Liver (tissue), 9 donors: ENCODE data around the gene MICU1. TPM values are rescaled to one million over a fixed set of nuclear protein-coding genes. Genes with fewer than 3 reads are reported as not detected.

ENCODE experiments used
- DNase-seq: peaks from one replicate; pipeline ENCODE4 v3.0.0-alpha.2; 2017; ENCODE audit warnings: low spot score
- H3K27ac ChIP-seq, 2 donors: one replicate each; pipeline ENCODE4 v1.7.0; 2013; ENCODE audit warnings: inconsistent platforms in 2 of 2, low read length in 2 of 2, control low read depth in 1 of 2, low read depth in 1 of 2, mild to moderate bottlenecking in 1 of 2
- H3K27me3 ChIP-seq, 4 donors: one replicate each; pipeline versions ENCODE4 v1.6.1 to v1.7.0; 2013; ENCODE audit warnings: low read length in 3 of 4, inconsistent platforms in 1 of 4, mild to moderate bottlenecking in 1 of 4, moderate library complexity in 1 of 4; ENCODE audit not compliant: control insufficient read depth in 4 of 4, insufficient read depth in 4 of 4
- H3K36me3 ChIP-seq, 4 donors: one replicate each; pipeline versions ENCODE4 v1.6.1 to v1.7.0; 2013; ENCODE audit warnings: low read length in 3 of 4, mild to moderate bottlenecking in 3 of 4, low read depth in 1 of 4, moderate library complexity in 1 of 4; ENCODE audit not compliant: control insufficient read depth in 4 of 4, insufficient read depth in 3 of 4
- H3K4me1 ChIP-seq, 4 donors: one replicate each; pipeline versions ENCODE4 v1.6.1 to v1.7.0; 2013; ENCODE audit warnings: low read length in 3 of 4, mild to moderate bottlenecking in 3 of 4, moderate library complexity in 1 of 4; ENCODE audit not compliant: control insufficient read depth in 4 of 4, insufficient read depth in 4 of 4
- H3K4me3 ChIP-seq, 3 donors: one replicate each; pipeline versions ENCODE4 v1.6.1 to v1.7.0; 2013; ENCODE audit warnings: low read length in 3 of 3, control low read depth in 1 of 3, low read depth in 1 of 3, mild to moderate bottlenecking in 1 of 3
- H3K9ac ChIP-seq, 2 donors: one replicate each; pipeline ENCODE4 v1.7.0; 2013; ENCODE audit warnings: low read length in 2 of 2, mild to moderate bottlenecking in 2 of 2, moderate library complexity in 2 of 2, control low read depth in 1 of 2, low read depth in 1 of 2
- H3K9me3 ChIP-seq, 4 donors: one replicate each; pipeline versions ENCODE4 v1.6.1 to v1.7.0; 2013; ENCODE audit warnings: low read length in 3 of 4; ENCODE audit not compliant: control insufficient read depth in 4 of 4
- ATF3 ChIP-seq: IDR thresholded peaks from 2 replicates; pipeline ENCODE4 v1.6.1; 2016; ENCODE audit warnings: antibody characterized with exemption
- CTCF ChIP-seq: fragments of 150-350 bp; IDR thresholded peaks from 2 replicates; pipeline ENCODE4 v1.5.1; 2017; ENCODE audit warnings: improper control_type of control experiment, low read depth, low read length; ENCODE audit not compliant: missing input control
- FOXA1 ChIP-seq: IDR thresholded peaks from 2 replicates; pipeline ENCODE4 v1.6.1; 2016; ENCODE audit warnings: antibody characterized with exemption
- FOXA2 ChIP-seq: IDR thresholded peaks from 2 replicates; pipeline ENCODE4 v1.6.1; 2016; ENCODE audit warnings: antibody characterized with exemption
- GABPA ChIP-seq, 2 donors: IDR thresholded peaks in 1 of 2; conservative IDR thresholded peaks in 1 of 2; 2 replicates each; pipeline ENCODE4 v1.6.1; 2016; ENCODE audit warnings: antibody characterized with exemption in 2 of 2, mild to moderate bottlenecking in 1 of 2, moderate library complexity in 1 of 2
- HNF4A ChIP-seq, 2 donors: conservative IDR thresholded peaks; 2 replicates each; pipeline ENCODE4 v1.6.1; 2016; ENCODE audit warnings: antibody characterized with exemption in 2 of 2, mild to moderate bottlenecking in 2 of 2
- HNF4G ChIP-seq: IDR thresholded peaks from 2 replicates; pipeline ENCODE4 v1.6.1; 2016; ENCODE audit warnings: antibody characterized with exemption
- JUND ChIP-seq, 2 donors: IDR thresholded peaks; 2 replicates each; pipeline ENCODE4 v1.6.1; 2016; ENCODE audit warnings: antibody characterized with exemption in 2 of 2
- MAX ChIP-seq: IDR thresholded peaks from 2 replicates; pipeline ENCODE4 v1.6.1; 2016; ENCODE audit warnings: antibody characterized with exemption
- NR2F2 ChIP-seq: IDR thresholded peaks from 2 replicates; pipeline ENCODE4 v1.6.1; 2016; ENCODE audit warnings: antibody characterized with exemption
- RAD21 ChIP-seq, 2 donors: IDR thresholded peaks; 2 replicates each; pipeline ENCODE4 v1.6.1; 2016; ENCODE audit warnings: antibody characterized with exemption in 2 of 2, mild to moderate bottlenecking in 2 of 2
- REST ChIP-seq: IDR thresholded peaks from 2 replicates; pipeline ENCODE4 v1.6.1; 2016; ENCODE audit warnings: antibody characterized with exemption, mild to moderate bottlenecking
- RXRA ChIP-seq, 2 donors: IDR thresholded peaks; 2 replicates each; pipeline ENCODE4 v1.6.1; 2017 to 2018; ENCODE audit warnings: antibody characterized with exemption in 2 of 2, mild to moderate bottlenecking in 1 of 2
- TAF1 ChIP-seq: conservative IDR thresholded peaks from 2 replicates; pipeline ENCODE4 v1.6.1; 2016; ENCODE audit warnings: antibody characterized with exemption, mild to moderate bottlenecking
- YY1 ChIP-seq: IDR thresholded peaks from 2 replicates; pipeline ENCODE4 v1.6.1; 2016; ENCODE audit warnings: antibody characterized with exemption, mild to moderate bottlenecking
- ZBTB33 ChIP-seq: IDR thresholded peaks from 2 replicates; pipeline ENCODE4 v1.6.1; 2016; ENCODE audit warnings: antibody characterized with exemption
- WGBS: extraction: QIAGEN DNeasy Blood & Tissue Kit; methylation state at CpG from one replicate; pipeline ENCODE4 v1.1.7; 2013; 5-methylcytosine and 5-hydroxymethylcytosine counted together
- polyA plus RNA-seq, 2 donors: library from polyadenylated mRNA; stranded (reverse) in 1 of 2; unstranded in 1 of 2; fragments of 200-250 nt in 1 of 2; fragments of >200 nt in 1 of 2; fragmentation: Nextera tagmentation in 1 of 2; extraction: Ambion mirVana in 1 of 2; gene quantifications; one replicate each; pipeline versions ENCODE4 v1.2.1 to v1.2.3, GENCODE V29; 2013 to 2015
- total RNA-seq, 2 donors: library from RNA; depleted of rRNA; stranded (reverse); fragments of >200 nt; gene quantifications; one replicate each; pipeline ENCODE4 v1.2.3, GENCODE V29; 2014
- donor health status: healthy.
- donor health status: healthy.
- donor health status: healthy.
- donor health status: healthy.
- donor health status: healthy.

MICU1 gene
- total and polyA plus RNA-seq, 4 donors: 26.4 to 47.4 (median 32.1) TPM

- DNase-seq: no peak
- TF ChIP-seq RAD21 (IDR thresholded peaks at IDR 0.05): peak in 1 of 2 donors; percentile 6
- TF ChIP-seq ATF3: no peak
- no peaks in the 10 kb centered on the region for H3K27me3 ChIP-seq
- H3K36me3 ChIP-seq: no peaks in the 10 kb centered on the region
- H3K9ac ChIP-seq: no peak overlapping the region
- H3K4me3 ChIP-seq: no peak overlapping the region
- no peaks in the 10 kb centered on the region for H3K9me3 ChIP-seq
- H3K27ac ChIP-seq: no peak overlapping the region
- WGBS: 96% methylated on average over 1 of the region's 1 CpG
- peaks cover 0 to 12% (median under 1%) of the 10 kb centered on the region in 4 donors for H3K4me1 ChIP-seq
Observed at GRCh38 chr10:72616716-72617115, 9.2 kb downstream of the MICU1 start.

- Histone ChIP-seq H3K9me3 (no peaks in the 10 kb centered on the region), H3K4me3 (no peak overlapping the region), H3K27ac (no peak overlapping the region), H3K36me3 (no peaks in the 10 kb centered on the region), H3K27me3 (no peaks in the 10 kb centered on the region), H3K4me1 (peaks cover 0 to 15% (median 2%) of the 10 kb centered on the region in 4 donors), H3K9ac (no peak overlapping the region)
- 97% methylated on average over 3 of the region's 3 CpGs for WGBS
- TF ChIP-seq ATF3: no peak
- TF ChIP-seq GABPA (IDR thresholded peaks at IDR 0.05 in 1 of 2, conservative IDR thresholded peaks at IDR 0.05 in 1 of 2): no peak
- no peak for TF ChIP-seq FOXA2
- TF ChIP-seq YY1: no peak
- TF ChIP-seq NR2F2: no peak
- TF ChIP-seq REST: no peak
- TF ChIP-seq JUND (IDR thresholded peaks at IDR 0.05): no peak
- no peak for TF ChIP-seq RAD21 (IDR thresholded peaks at IDR 0.05)
- TF ChIP-seq RXRA (IDR thresholded peaks at IDR 0.05): no peak
- TF ChIP-seq ZBTB33: no peak
- TF ChIP-seq FOXA1: no peak
- no peak for TF ChIP-seq HNF4A (conservative IDR thresholded peaks at IDR 0.05)
- TF ChIP-seq TAF1: no peak
- TF ChIP-seq HNF4G: no peak
- no peak for TF ChIP-seq MAX
- TF ChIP-seq CTCF: no peak
- no peak for DNase-seq
Observed at GRCh38 chr10:72615970-72616369, 9.9 kb downstream of the MICU1 start.
